CD14-positive monocyte (primary cell): ENCODE measurements around the gene PLXNC1. TPM values are rescaled to one million over a fixed set of nuclear protein-coding genes. Genes with fewer than 3 reads are reported as not detected.
A peak's percentile ranks its signal among the peaks of the same experiment; 100 is the strongest.

Source experiments
- DNase-seq, 3 donors: peaks; one replicate each; pipeline ENCODE4 v3.0.0-alpha.2; 2011 to 2022
- H2AFZ ChIP-seq: 2 replicates; pipeline ENCODE4 v1.6.0; 2012; ENCODE audit warnings: mild to moderate bottlenecking, low read depth, low read length, inconsistent platforms; ENCODE audit not compliant: insufficient read depth, poor library complexity, severe bottlenecking
- H3K27ac ChIP-seq, 2 donors: 1 replicate in 1 of 2; 2 replicates in 1 of 2; pipeline ENCODE4 v1.5.1; 2012 to 2013; ENCODE audit warnings: low read length in 2 of 2, control low read depth in 1 of 2, inconsistent platforms in 1 of 2, low read depth in 1 of 2, mild to moderate bottlenecking in 1 of 2
- H3K27me3 ChIP-seq, 2 donors: one replicate each; pipeline versions ENCODE4 v1.6.0 to v1.6.1; 2011 to 2013; ENCODE audit warnings: low read length in 2 of 2; ENCODE audit not compliant: control insufficient read depth in 2 of 2, insufficient read depth in 2 of 2
- H3K36me3 ChIP-seq, 2 donors: replicated peaks in 1 of 2; 1 replicate in 1 of 2; 2 replicates in 1 of 2; pipeline versions ENCODE4 v1.5.1 to v1.6.1; 2012 to 2013; ENCODE audit warnings: low read length in 2 of 2, control low read depth in 1 of 2, inconsistent platforms in 1 of 2, mild to moderate bottlenecking in 1 of 2; ENCODE audit not compliant: insufficient read depth in 2 of 2, control insufficient read depth in 1 of 2
- H3K4me1 ChIP-seq, 2 donors: 1 replicate in 1 of 2; 2 replicates in 1 of 2; pipeline versions ENCODE4 v1.5.1 to v1.6.1; 2012 to 2013; ENCODE audit warnings: low read length in 2 of 2, control low read depth in 1 of 2, inconsistent platforms in 1 of 2, mild to moderate bottlenecking in 1 of 2, moderate library complexity in 1 of 2; ENCODE audit not compliant: insufficient read depth in 2 of 2, control insufficient read depth in 1 of 2
- H3K4me2 ChIP-seq: replicated peaks from 2 replicates; pipeline ENCODE3; 2012; ENCODE audit warnings: low read length, moderate library complexity, mild to moderate bottlenecking; ENCODE audit not compliant: poor library complexity, severe bottlenecking; ENCODE audit errors: extremely low read depth
- H3K4me3 ChIP-seq, 3 experiments: fragments of 200-600 bp in 1 of 3; sonication (generic) in 1 of 3; replicated peaks in 1 of 3; 1 replicate in 2 of 3; 2 replicates in 1 of 3; pipeline ENCODE4 v1.5.1; 2011 to 2013; ENCODE audit warnings: low read length in 3 of 3, mild to moderate bottlenecking in 3 of 3, control low read depth in 2 of 3, low read depth in 2 of 3, inconsistent platforms in 1 of 3, moderate library complexity in 1 of 3
- H3K79me2 ChIP-seq: 2 replicates; pipeline ENCODE4 v1.6.0; 2012; ENCODE audit warnings: mild to moderate bottlenecking, control low read depth, inconsistent platforms, low read length, moderate library complexity; ENCODE audit not compliant: insufficient read depth
- H3K9ac ChIP-seq: 2 replicates; pipeline ENCODE4 v1.6.0; 2017; ENCODE audit warnings: low read length, mild to moderate bottlenecking; ENCODE audit not compliant: insufficient read depth, poor library complexity, severe bottlenecking
- H3K9me3 ChIP-seq, 2 donors: replicated peaks in 1 of 2; 1 replicate in 1 of 2; 2 replicates in 1 of 2; pipeline versions ENCODE4 v1.5.1 to v1.6.1; 2012 to 2013; ENCODE audit warnings: low read length in 2 of 2, control low read depth in 1 of 2; ENCODE audit not compliant: control insufficient read depth in 1 of 2, insufficient read depth in 1 of 2
- H4K20me1 ChIP-seq: 2 replicates; pipeline ENCODE4 v1.6.0; 2012; ENCODE audit warnings: mild to moderate bottlenecking, low read length, control low read depth, moderate library complexity; ENCODE audit not compliant: insufficient read depth
- H3K27ac Mint-ChIP-seq, 7 donors: one replicate each; pipeline ENCODE4 v1.8.0; 2020; ENCODE audit warnings: mild to moderate bottlenecking in 7 of 7, mixed read lengths in 7 of 7, moderate library complexity in 6 of 7, inconsistent platforms in 2 of 7
- H3K27me3 Mint-ChIP-seq, 3 donors: one replicate each; pipeline ENCODE4 v1.8.0; 2021 to 2022; ENCODE audit warnings: low read depth in 3 of 3, mild to moderate bottlenecking in 3 of 3, mixed read lengths in 3 of 3, moderate library complexity in 3 of 3, inconsistent platforms in 1 of 3
- H3K36me3 Mint-ChIP-seq, 2 donors: one replicate each; pipeline ENCODE4 v1.8.0; 2020; ENCODE audit warnings: mixed read lengths in 2 of 2, inconsistent platforms in 1 of 2, mild to moderate bottlenecking in 1 of 2
- H3K4me1 Mint-ChIP-seq: one replicate; pipeline ENCODE4 v1.8.0; 2020; ENCODE audit warnings: mild to moderate bottlenecking, mixed read lengths
- H3K4me3 Mint-ChIP-seq, 2 donors: one replicate each; pipeline ENCODE4 v1.8.0; 2020; ENCODE audit warnings: mild to moderate bottlenecking in 2 of 2, mixed read lengths in 2 of 2, moderate library complexity in 1 of 2
- H3K9me3 Mint-ChIP-seq, 7 donors: one replicate each; pipeline ENCODE4 v1.8.0; 2020 to 2022; ENCODE audit warnings: mixed read lengths in 7 of 7, mild to moderate bottlenecking in 6 of 7, moderate library complexity in 6 of 7, inconsistent platforms in 2 of 7
- WGBS: methylation state at CpG from one replicate; pipeline ENCODE4 v1.1.5; 2013; ENCODE audit warnings: missing lambda C conversion rate; ENCODE audit not compliant: insufficient coverage; 5-methylcytosine and 5-hydroxymethylcytosine counted together
- intact Hi-C, 2 donors: fragments of 100-400 bp; cut with micrococcal nuclease; formaldehyde crosslinking; loops; one replicate each; pipeline versions ENCODE4 v1.15.0 to v1.15.1; 2023
- polyA plus RNA-seq, 3 donors: library from polyadenylated mRNA; depleted of rRNA in 1 of 3; unstranded in 2 of 3; stranded (reverse) in 1 of 3; fragments of 300-500 nt in 2 of 3; fragments of >200 nt in 1 of 3; fragmentation: Illumina TruSeq in 2 of 3; gene quantifications; 1 replicate in 2 of 3; 2 replicates in 1 of 3; pipeline ENCODE4 v1.2.3, GENCODE V29; 2012 to 2021
- TF ChIP-seq, protein P1 (sequence below): fragments of 200-600 bp; IDR thresholded peaks from one replicate; pipeline ENCODE4 v1.8.0; 2022; ENCODE audit warnings: antibody characterized with exemption, mild to moderate bottlenecking

PLXNC1 gene
- polyA plus RNA-seq, 3 donors = 14.3 to 35.2 (median 15.4) TPM

DNA sequence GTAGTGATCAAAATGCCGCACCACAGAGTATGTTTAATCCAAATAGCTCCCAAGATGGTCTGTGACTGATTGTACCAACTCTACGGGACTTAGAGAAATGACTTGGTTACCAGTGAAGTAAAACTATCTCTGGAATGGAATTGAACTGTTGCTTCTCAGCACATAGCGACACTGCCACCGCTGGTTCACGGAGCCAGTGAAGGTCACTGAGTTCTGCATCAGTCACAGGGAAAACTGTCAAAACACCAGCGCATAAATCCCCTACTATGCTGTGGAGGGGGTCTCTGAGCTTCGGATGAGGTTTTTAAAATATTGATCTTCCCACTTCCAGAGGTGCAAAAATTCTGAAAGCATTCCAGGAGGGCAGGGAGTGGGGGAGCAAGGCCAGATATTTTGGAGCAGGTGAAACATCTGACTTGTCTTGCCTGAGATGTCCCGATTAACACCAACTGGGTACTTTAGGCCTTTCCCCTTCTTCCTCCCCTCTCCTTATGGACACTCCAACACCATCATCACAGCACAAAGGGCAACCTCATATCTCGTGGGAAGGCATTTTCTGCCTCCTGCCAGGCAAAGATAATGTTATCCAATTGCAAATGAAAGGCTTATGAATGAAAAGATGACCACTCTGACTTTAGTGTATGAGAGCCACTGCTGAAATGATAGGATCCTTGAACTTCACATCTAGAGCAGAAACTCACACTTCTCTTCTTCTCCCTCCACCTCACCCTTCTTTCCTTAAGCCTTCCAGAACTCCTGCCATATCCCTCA is 2.0 kb upstream of the PLXNC1 start:
- Histone ChIP-seq H3K79me2 (peaks cover 25% of the 10 kb centered on the region), H4K20me1 (peaks cover 18% of the 10 kb centered on the region), H3K4me3 (no peak overlapping the region), H3K4me1 (peaks cover 21 to 22% of the 10 kb centered on the region in 2 donors), H2AFZ (no peak overlapping the region), H3K27ac (no peak overlapping the region), H3K36me3 (no peaks in the 10 kb centered on the region), H3K27me3 (no peaks in the 10 kb centered on the region), H3K9ac (no peak overlapping the region), H3K9me3 (no peaks in the 10 kb centered on the region), H3K4me2 (no peak overlapping the region)
- intact Hi-C loops = loop anchor here (5.0 to 10.0 kb wide), 4 partner anchors 36 to 386 kb away; no protein-coding TSS in a partner anchor
- DNase-seq = no peak
- TF ChIP-seq, protein P1, sequence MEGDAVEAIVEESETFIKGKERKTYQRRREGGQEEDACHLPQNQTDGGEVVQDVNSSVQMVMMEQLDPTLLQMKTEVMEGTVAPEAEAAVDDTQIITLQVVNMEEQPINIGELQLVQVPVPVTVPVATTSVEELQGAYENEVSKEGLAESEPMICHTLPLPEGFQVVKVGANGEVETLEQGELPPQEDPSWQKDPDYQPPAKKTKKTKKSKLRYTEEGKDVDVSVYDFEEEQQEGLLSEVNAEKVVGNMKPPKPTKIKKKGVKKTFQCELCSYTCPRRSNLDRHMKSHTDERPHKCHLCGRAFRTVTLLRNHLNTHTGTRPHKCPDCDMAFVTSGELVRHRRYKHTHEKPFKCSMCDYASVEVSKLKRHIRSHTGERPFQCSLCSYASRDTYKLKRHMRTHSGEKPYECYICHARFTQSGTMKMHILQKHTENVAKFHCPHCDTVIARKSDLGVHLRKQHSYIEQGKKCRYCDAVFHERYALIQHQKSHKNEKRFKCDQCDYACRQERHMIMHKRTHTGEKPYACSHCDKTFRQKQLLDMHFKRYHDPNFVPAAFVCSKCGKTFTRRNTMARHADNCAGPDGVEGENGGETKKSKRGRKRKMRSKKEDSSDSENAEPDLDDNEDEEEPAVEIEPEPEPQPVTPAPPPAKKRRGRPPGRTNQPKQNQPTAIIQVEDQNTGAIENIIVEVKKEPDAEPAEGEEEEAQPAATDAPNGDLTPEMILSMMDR = no peak
- H3K9me3 Mint-ChIP-seq = peaks cover 0 to 5% (median 0%) of the 10 kb centered on the region in 7 donors
- H3K36me3 Mint-ChIP-seq = no peaks in the 10 kb centered on the region
- H3K27me3 Mint-ChIP-seq = peaks cover 3 to 15% (median 14%) of the 10 kb centered on the region in 3 donors
- H3K4me1 Mint-ChIP-seq = peaks cover 29% of the 10 kb centered on the region
- peak overlapping the region in 1 of 2 donors; percentile 1 for H3K4me3 Mint-ChIP-seq
- peak overlapping the region in 1 of 7 donors; percentile 31 for H3K27ac Mint-ChIP-seq
- 85% methylated on average over 4 of the region's 9 CpGs for WGBS

DNA sequence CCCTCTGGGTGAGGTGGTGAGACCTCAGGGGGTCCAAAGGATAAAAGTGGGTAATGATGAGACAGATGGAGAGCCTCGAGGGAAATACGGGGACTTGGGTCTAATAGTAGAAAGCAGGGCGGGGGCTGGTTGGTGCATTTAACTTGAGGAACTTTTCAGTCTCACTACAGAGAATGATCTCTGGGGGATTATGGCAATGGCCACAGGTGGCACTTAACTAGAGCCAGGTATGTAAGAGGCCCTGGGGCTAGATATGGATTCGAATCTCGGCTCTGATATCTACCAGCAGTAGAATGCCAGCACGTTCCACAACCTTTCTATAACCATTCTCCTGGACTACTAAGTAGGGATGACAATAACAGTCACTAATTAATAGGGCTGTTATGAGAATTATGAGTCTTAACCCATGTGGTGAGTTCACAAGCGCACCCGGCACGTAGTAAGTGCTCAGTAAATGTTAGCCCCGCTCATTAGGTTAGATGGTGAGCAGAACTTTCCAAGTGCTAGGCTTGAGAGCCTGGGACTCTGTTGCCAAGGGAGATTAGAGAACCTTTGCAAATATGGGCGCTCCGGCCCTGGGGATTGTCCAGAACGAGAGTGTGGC is 888 bp upstream of the PLXNC1 start:
- H3K4me2 ChIP-seq = peak overlapping the region; percentile 92
- Mint-ChIP-seq H3K4me1 (peaks cover 36% of the 10 kb centered on the region), H3K36me3 (peaks cover 0 to 2% of the 10 kb centered on the region in 2 donors), H3K9me3 (peaks cover 0 to 5% (median 0%) of the 10 kb centered on the region in 7 donors), H3K27ac (peak overlapping the region in 6 of 7 donors; percentile 37 to 80 (median 74)), H3K4me3 (peak overlapping the region; percentile 84 to 85), H3K27me3 (peaks cover 3 to 15% (median 14%) of the 10 kb centered on the region in 3 donors)
- 29% methylated on average over 4 of the region's 13 CpGs for WGBS
- no peaks in the 10 kb centered on the region for H3K36me3 ChIP-seq
- H2AFZ ChIP-seq = peak overlapping the region; percentile 81
- intact Hi-C loops = loop anchor here (5.0 to 10.0 kb wide), 4 partner anchors 35 to 385 kb away; no protein-coding TSS in a partner anchor
- peak overlapping the region; percentile 38 to 95 (median 92) for H3K4me3 ChIP-seq
- H3K4me1 ChIP-seq = peaks cover 33 to 34% of the 10 kb centered on the region in 2 donors
- H3K27ac ChIP-seq = no peak overlapping the region
- H3K9me3 ChIP-seq = no peaks in the 10 kb centered on the region
- peaks cover 37% of the 10 kb centered on the region for H3K79me2 ChIP-seq
- peaks cover 29% of the 10 kb centered on the region for H4K20me1 ChIP-seq
- no peaks in the 10 kb centered on the region for H3K27me3 ChIP-seq
- TF ChIP-seq, protein P1 = no peak
- peak overlapping the region; percentile 59 for H3K9ac ChIP-seq
- no peak for DNase-seq
